GM18502 (cell line): ENCODE results near the gene GHSR.

Experiments used
- ATAC-seq: cut with Tn5 transposase; IDR thresholded peaks from one replicate; pipeline ENCODE4 v1.9.1; 2021; ENCODE audit warnings: mild to moderate bottlenecking; ENCODE audit not compliant: unreplicated experiment, poor library complexity

GHSR gene

GRCh38 chr3:172447611-172448579 lies at the start of gene GHSR:
Gene GHSR (minus strand): TSS chr3:172448456. CDS start chr3:172448413, 43 bp downstream.
- ATAC-seq = no peak

GRCh38 chr3:172490198-172490669 lies 42.0 kb upstream of the GHSR start:
- peak; percentile 75 for ATAC-seq

- no peak for ATAC-seq
These were observed 29.9 kb upstream of the GHSR start for GRCh38 chr3:172478116-172478515.

GRCh38 chr3:172476347-172476746 lies 28.1 kb upstream of the GHSR start:
- ATAC-seq = no peak

GRCh38 chr3:172475703-172476102 lies 27.4 kb upstream of the GHSR start:
- ATAC-seq = no peak

- no peak for ATAC-seq
These were observed 23.6 kb upstream of the GHSR start for GRCh38 chr3:172471903-172472302.

GRCh38 chr3:172470588-172470987 lies 22.3 kb upstream of the GHSR start:
- no peak for ATAC-seq

- ATAC-seq = no peak
These were observed 19.0 kb upstream of the GHSR start for GRCh38 chr3:172467170-172467824.

- ATAC-seq = no peak
These were observed 18.4 kb upstream of the GHSR start for GRCh38 chr3:172466553-172467130.

- ATAC-seq = no peak
These were observed 17.0 kb upstream of the GHSR start for GRCh38 chr3:172465281-172465680.

- ATAC-seq = no peak
These were observed 16.1 kb upstream of the GHSR start for GRCh38 chr3:172464306-172464705.

GRCh38 chr3:172461530-172462138 lies 13.4 kb upstream of the GHSR start:
- no peak for ATAC-seq

GRCh38 chr3:172456404-172456803 lies 8.1 kb upstream of the GHSR start:
- no peak for ATAC-seq

- ATAC-seq = no peak
These were observed 5.9 kb upstream of the GHSR start for GRCh38 chr3:172454180-172454579.

GRCh38 chr3:172449466-172450149 lies 1.4 kb upstream of the GHSR start:
- no peak for ATAC-seq

- ATAC-seq = no peak
These were observed 607 bp upstream of the GHSR start for GRCh38 chr3:172448661-172449465.

- no peak for ATAC-seq
These were observed 2.1 kb downstream of the GHSR start for GRCh38 chr3:172446198-172446597.

GRCh38 chr3:172444821-172445220 lies 3.4 kb downstream of the GHSR start:
- no peak for ATAC-seq

- ATAC-seq = no peak
These were observed 5.7 kb downstream of the GHSR start for GRCh38 chr3:172442606-172443005.
